Right atrium auricular region (tissue), 2 donors: ENCODE data around the gene CES2. TPM values are rescaled to one million over a fixed set of nuclear protein-coding genes. Genes with fewer than 3 reads are reported as not detected.

ENCODE experiments used
- DNase-seq: peaks from one replicate; pipeline ENCODE4 v3.0.0-alpha.2; 2019; ENCODE audit warnings: low spot score
- H3K27ac ChIP-seq, 2 donors: fragments of 200-600 bp; sonication (generic); 1 replicate in 1 of 2; 2 replicates in 1 of 2; pipeline ENCODE4 v1.5.1; 2016 to 2019
- H3K27me3 ChIP-seq, 2 donors: fragments of 200-600 bp; sonication (generic); one replicate each; pipeline versions ENCODE4 v1.5.1 to v1.6.0; 2017 to 2019
- H3K36me3 ChIP-seq: fragments of 200-600 bp; sonication (generic); one replicate; pipeline ENCODE4 v1.5.1; 2016
- H3K4me1 ChIP-seq, 2 donors: fragments of 200-600 bp; sonication (generic); one replicate each; pipeline versions ENCODE4 v1.5.1 to v1.6.0; 2017 to 2019
- H3K4me3 ChIP-seq, 2 donors: fragments of 200-600 bp; sonication (generic); 1 replicate in 1 of 2; 2 replicates in 1 of 2; pipeline ENCODE4 v1.5.1; 2017 to 2019; ENCODE audit warnings: mild to moderate bottlenecking in 1 of 2, moderate library complexity in 1 of 2
- H3K9me3 ChIP-seq, 2 donors: fragments of 200-600 bp; sonication (generic); one replicate each; pipeline ENCODE4 v1.5.1; 2019
- CTCF ChIP-seq, 2 donors: fragments of 200-600 bp; sonication (generic); IDR thresholded peaks; one replicate each; pipeline ENCODE4 v1.5.1; 2019; ENCODE audit warnings: antibody characterized with exemption in 2 of 2
- total RNA-seq, 2 donors: library from RNA; depleted of rRNA; stranded (reverse); fragments of >200 nt; gene quantifications; one replicate each; pipeline ENCODE4 v1.1.0, GENCODE V29; 2016

CES2 gene
- total RNA-seq, 2 donors from 2014 or later: 33.1 to 51.4 TPM

- Histone ChIP-seq H3K4me3 (no peak overlapping the region), H3K4me1 (peaks cover 0 to 3% of the 10 kb centered on the region in 2 donors), H3K27ac (no peak overlapping the region), H3K36me3 (no peaks in the 10 kb centered on the region), H3K9me3 (no peaks in the 10 kb centered on the region), H3K27me3 (no peaks in the 10 kb centered on the region)
- DNase-seq: no peak
- TF ChIP-seq CTCF (IDR thresholded peaks at IDR 0.05): no peak
Observed at GRCh38 chr16:66890799-66891198, 44.5 kb upstream of the CES2 start.

- Histone ChIP-seq H3K4me3 (no peak overlapping the region), H3K27me3 (no peaks in the 10 kb centered on the region), H3K27ac (no peak overlapping the region), H3K4me1 (peaks cover 0 to 3% of the 10 kb centered on the region in 2 donors), H3K9me3 (no peaks in the 10 kb centered on the region), H3K36me3 (no peaks in the 10 kb centered on the region)
- DNase-seq: no peak
- no peak for TF ChIP-seq CTCF (IDR thresholded peaks at IDR 0.05)
Observed at GRCh38 chr16:66891360-66891759, 44.0 kb upstream of the CES2 start.

GRCh38 chr16:66891797-66892196, 43.5 kb upstream of the CES2 start:
- Histone ChIP-seq H3K27ac (no peak overlapping the region), H3K9me3 (no peaks in the 10 kb centered on the region), H3K4me3 (no peak overlapping the region), H3K4me1 (peaks cover 0 to 3% of the 10 kb centered on the region in 2 donors), H3K36me3 (no peaks in the 10 kb centered on the region), H3K27me3 (no peaks in the 10 kb centered on the region)
- no peak for TF ChIP-seq CTCF (IDR thresholded peaks at IDR 0.05)
- no peak for DNase-seq

- Histone ChIP-seq H3K27ac (no peak overlapping the region), H3K27me3 (no peaks in the 10 kb centered on the region), H3K4me1 (peaks cover 0 to 12% of the 10 kb centered on the region in 2 donors), H3K36me3 (no peaks in the 10 kb centered on the region), H3K4me3 (no peak overlapping the region), H3K9me3 (no peaks in the 10 kb centered on the region)
- TF ChIP-seq CTCF (IDR thresholded peaks at IDR 0.05): no peak
- DNase-seq: no peak
Observed at GRCh38 chr16:66894055-66894454, 41.3 kb upstream of the CES2 start.

- Histone ChIP-seq H3K4me1 (peaks cover 0 to 23% of the 10 kb centered on the region in 2 donors), H3K36me3 (no peaks in the 10 kb centered on the region), H3K27me3 (no peaks in the 10 kb centered on the region), H3K4me3 (no peak overlapping the region), H3K27ac (peak overlapping the region; percentile 34 to 36), H3K9me3 (no peaks in the 10 kb centered on the region)
- TF ChIP-seq CTCF (IDR thresholded peaks at IDR 0.05): peak; percentile 69 to 92
- DNase-seq: no peak
Observed at GRCh38 chr16:66894948-66895688, 40.2 kb upstream of the CES2 start.

- peak overlapping the region; percentile 34 to 36 for H3K27ac ChIP-seq
- no peaks in the 10 kb centered on the region for H3K9me3 ChIP-seq
- H3K27me3 ChIP-seq: no peaks in the 10 kb centered on the region
- H3K36me3 ChIP-seq: no peaks in the 10 kb centered on the region
- TF ChIP-seq CTCF (IDR thresholded peaks at IDR 0.05): no peak
- no peak overlapping the region for H3K4me3 ChIP-seq
- H3K4me1 ChIP-seq: peaks cover 0 to 28% of the 10 kb centered on the region in 2 donors
- no peak for DNase-seq
Observed at GRCh38 chr16:66895689-66895979, 39.7 kb upstream of the CES2 start.
